Large intestine (tissue), 3 donors: ENCODE measurements around the gene HHAT. TPM values are rescaled to one million over a fixed set of nuclear protein-coding genes. Genes with fewer than 3 reads are reported as not detected.
"Not testable (repeated sequence)": the region's sequence is repeated elsewhere in the genome, so short reads cannot be mapped to it uniquely, and the experiment has no call there.

ENCODE experiments used
- DNase-seq, 2 donors: peaks; one replicate each; pipeline versions ENCODE4 v3.0.0 to v3.0.0-alpha.2; 2013
- H3K27ac ChIP-seq: one replicate; pipeline ENCODE4 v1.5.1; 2013; ENCODE audit warnings: low read length
- H3K27me3 ChIP-seq: 2 replicates; pipeline ENCODE4 v1.6.1; 2013; ENCODE audit warnings: low read length; ENCODE audit not compliant: control insufficient read depth, insufficient read depth
- H3K36me3 ChIP-seq: 2 replicates; pipeline ENCODE4 v1.6.1; 2013; ENCODE audit warnings: low read length; ENCODE audit not compliant: control insufficient read depth, insufficient read depth
- H3K4me1 ChIP-seq: one replicate; pipeline ENCODE4 v1.6.1; 2013; ENCODE audit warnings: low read length; ENCODE audit not compliant: control insufficient read depth, insufficient read depth
- H3K4me3 ChIP-seq: one replicate; pipeline ENCODE4 v1.5.1; 2013; ENCODE audit warnings: low read length
- H3K9me3 ChIP-seq: one replicate; pipeline ENCODE4 v1.6.1; 2013; ENCODE audit warnings: mild to moderate bottlenecking, low read depth, low read length, moderate library complexity; ENCODE audit not compliant: control insufficient read depth
- WGBS: methylation state at CpG from one replicate; pipeline ENCODE4 v1.1.5; 2013; ENCODE audit warnings: low lambda C conversion rate; ENCODE audit not compliant: insufficient coverage; 5-methylcytosine and 5-hydroxymethylcytosine counted together
- polyA plus RNA-seq: library from polyadenylated mRNA; unstranded; fragments of 120-200 nt; gene quantifications from one replicate; pipeline ENCODE4 v1.2.1, GENCODE V29; 2013

Gene HHAT
- polyA plus RNA-seq, 1 donor = 3.3 TPM

- DNase-seq = peak; percentile 31 to 39
- Histone ChIP-seq H3K4me1 (no peaks in the 10 kb centered on the region), H3K4me3 (no peak overlapping the region), H3K27ac (no peak overlapping the region), H3K27me3 (no peaks in the 10 kb centered on the region), H3K36me3 (no peaks in the 10 kb centered on the region), H3K9me3 (no peaks in the 10 kb centered on the region)
- 60% methylated on average over 1 of the region's 9 CpGs for WGBS
These were observed 78.6 kb downstream of the HHAT start for GRCh38 chr1:210407207-210407886.

GRCh38 chr1:210407887-210408252 is 79.2 kb downstream of the HHAT start:
- no peaks in the 10 kb centered on the region for H3K27me3 ChIP-seq
- no CpG with 5 or more reads among the region's 1 CpG for WGBS
- H3K4me1 ChIP-seq = no peaks in the 10 kb centered on the region
- H3K27ac ChIP-seq = no peak overlapping the region
- H3K4me3 ChIP-seq = no peak overlapping the region
- DNase-seq = no peak
- no peaks in the 10 kb centered on the region for H3K9me3 ChIP-seq
- no peaks in the 10 kb centered on the region for H3K36me3 ChIP-seq

- Histone ChIP-seq H3K4me1 (no peaks in the 10 kb centered on the region), H3K36me3 (no peaks in the 10 kb centered on the region), H3K4me3 (no peak overlapping the region), H3K9me3 (no peaks in the 10 kb centered on the region), H3K27ac (no peak overlapping the region), H3K27me3 (no peaks in the 10 kb centered on the region)
- no peak for DNase-seq
- WGBS = 100% methylated on average over 1 of the region's 1 CpG
These were observed 83.5 kb downstream of the HHAT start for GRCh38 chr1:210412240-210412639.

- Histone ChIP-seq H3K27ac (no peak overlapping the region), H3K27me3 (no peaks in the 10 kb centered on the region), H3K4me1 (no peaks in the 10 kb centered on the region), H3K4me3 (no peak overlapping the region), H3K9me3 (no peaks in the 10 kb centered on the region), H3K36me3 (no peaks in the 10 kb centered on the region)
- no peak for DNase-seq
- WGBS = no CpG with 5 or more reads among the region's 4 CpGs
These were observed 85.2 kb downstream of the HHAT start for GRCh38 chr1:210413951-210414350.

- 43% methylated on average over 2 of the region's 9 CpGs for WGBS
- Histone ChIP-seq H3K36me3 (no peaks in the 10 kb centered on the region), H3K4me3 (no peak overlapping the region), H3K27me3 (no peaks in the 10 kb centered on the region), H3K9me3 (no peaks in the 10 kb centered on the region), H3K4me1 (no peaks in the 10 kb centered on the region), H3K27ac (no peak overlapping the region)
- DNase-seq = no peak
These were observed 87.2 kb downstream of the HHAT start for GRCh38 chr1:210415846-210416448.

GRCh38 chr1:210416681-210417080 is 88.0 kb downstream of the HHAT start:
- no CpG with 5 or more reads among the region's 2 CpGs for whole genome bisulfite sequencing
- no peak for DNase-seq

GRCh38 chr1:210417881-210418280 is 89.2 kb downstream of the HHAT start:
- Histone ChIP-seq H3K9me3 (no peaks in the 10 kb centered on the region), H3K27ac (no peak overlapping the region), H3K4me3 (no peak overlapping the region), H3K36me3 (no peaks in the 10 kb centered on the region), H3K4me1 (no peaks in the 10 kb centered on the region), H3K27me3 (no peaks in the 10 kb centered on the region)
- WGBS = no CpG with 5 or more reads among the region's 5 CpGs
- no peak for DNase-seq

More at GRCh38 chr1:210416681-210417080, 88.0 kb downstream of the HHAT start:
- Histone ChIP-seq H3K36me3 (no peaks in the 10 kb centered on the region), H3K9me3 (no peaks in the 10 kb centered on the region), H3K4me1 (no peaks in the 10 kb centered on the region), H3K27ac (no peak overlapping the region), H3K4me3 (no peak overlapping the region), H3K27me3 (no peaks in the 10 kb centered on the region)

- Histone ChIP-seq H3K27ac (peak overlapping the region; percentile 20), H3K9me3 (no peaks in the 10 kb centered on the region), H3K4me1 (no peaks in the 10 kb centered on the region), H3K36me3 (no peaks in the 10 kb centered on the region), H3K4me3 (no peak overlapping the region), H3K27me3 (no peaks in the 10 kb centered on the region)
- peak; percentile 40 to 67 for DNase-seq
- no CpG with 5 or more reads among the region's 7 CpGs for WGBS
These were observed 90.4 kb downstream of the HHAT start for GRCh38 chr1:210418863-210419650.

GRCh38 chr1:210426696-210427095 is 98.0 kb downstream of the HHAT start:
- not testable (repeated sequence) for H3K27me3 ChIP-seq
- WGBS = 100% methylated on average over 1 of the region's 1 CpG

GRCh38 chr1:210428696-210429095 is 100.0 kb downstream of the HHAT start:
- H3K9me3 ChIP-seq = no peaks in the 10 kb centered on the region
- no peaks in the 10 kb centered on the region for H3K4me1 ChIP-seq
- H3K36me3 ChIP-seq = no peaks in the 10 kb centered on the region
- no peaks in the 10 kb centered on the region for H3K27me3 ChIP-seq
- no CpG with 5 or more reads among the region's 7 CpGs for WGBS
- H3K27ac ChIP-seq = no peak overlapping the region
- H3K4me3 ChIP-seq = no peak overlapping the region
- DNase-seq = no peak

More at GRCh38 chr1:210426696-210427095, 98.0 kb downstream of the HHAT start:
- not testable (repeated sequence) for H3K4me3 ChIP-seq, H3K36me3 ChIP-seq, H3K27ac ChIP-seq, H3K4me1 ChIP-seq, H3K9me3 ChIP-seq, DNase-seq
